CD4-positive, alpha-beta T cell treated with Interleukin-4 for 4 hours (primary cell): Measurements from ENCODE around the gene QPCT.
"Not testable (repeated sequence)": the region's sequence is repeated elsewhere in the genome, so short reads cannot be mapped to it uniquely, and the experiment has no call there.

Experiments used
- DNase-seq: peaks from one replicate; pipeline ENCODE4 v3.0.0-alpha.2; 2020

The QPCT gene

DNA sequence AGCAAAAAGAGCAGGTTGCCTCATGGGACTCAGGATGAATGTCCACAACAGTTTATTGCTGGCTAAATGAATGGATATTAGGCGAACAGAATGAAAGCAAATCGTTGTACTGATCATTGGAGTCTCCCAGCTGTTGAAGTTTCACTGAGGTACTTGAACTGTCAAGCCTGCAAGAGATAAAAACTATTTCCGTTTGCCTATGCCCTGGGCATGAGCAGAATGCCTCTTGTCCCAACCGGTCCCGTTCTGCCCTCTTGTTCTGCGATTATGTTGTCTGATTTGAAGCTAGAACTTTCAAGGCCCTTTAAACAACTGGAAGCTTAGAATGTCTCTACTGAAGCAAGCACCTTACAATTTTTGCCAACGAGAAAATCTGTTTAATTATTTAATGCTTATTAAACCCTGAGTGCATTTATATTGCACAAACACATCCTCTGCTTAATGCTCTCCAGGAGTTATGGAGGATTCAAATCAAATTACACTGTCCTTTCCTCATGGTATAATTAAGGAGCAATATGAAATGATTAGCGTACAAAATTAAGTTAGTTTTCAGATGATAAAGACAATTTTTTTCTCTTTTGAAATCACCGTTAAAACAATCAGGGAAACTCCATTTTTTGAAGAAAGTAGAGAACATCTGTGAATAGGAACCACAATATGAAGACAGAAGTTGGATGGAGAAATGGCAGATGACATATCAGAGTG, 17.7 kb downstream of the QPCT start:
- no peak for DNase-seq

DNA sequence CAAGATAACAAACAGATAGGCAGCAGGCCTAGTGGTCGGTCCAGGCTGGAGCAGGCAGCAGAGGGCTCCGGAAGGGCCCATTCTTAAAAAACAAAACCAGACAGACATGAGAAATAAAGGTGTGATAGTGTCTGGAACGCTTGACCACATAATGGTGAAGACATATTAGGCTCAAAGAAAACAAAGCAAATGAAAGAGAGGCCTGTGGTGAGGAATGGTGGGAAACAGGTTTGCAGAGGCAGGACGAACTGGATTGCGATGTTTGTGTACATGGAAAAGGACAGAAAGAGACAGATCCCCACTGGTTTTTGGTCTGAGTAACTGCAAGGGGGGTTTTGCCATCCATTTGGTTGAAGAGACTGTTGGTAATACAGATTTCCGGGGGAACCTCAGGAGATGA, 19.9 kb downstream of the QPCT start:
- no peak for DNase-seq

DNA sequence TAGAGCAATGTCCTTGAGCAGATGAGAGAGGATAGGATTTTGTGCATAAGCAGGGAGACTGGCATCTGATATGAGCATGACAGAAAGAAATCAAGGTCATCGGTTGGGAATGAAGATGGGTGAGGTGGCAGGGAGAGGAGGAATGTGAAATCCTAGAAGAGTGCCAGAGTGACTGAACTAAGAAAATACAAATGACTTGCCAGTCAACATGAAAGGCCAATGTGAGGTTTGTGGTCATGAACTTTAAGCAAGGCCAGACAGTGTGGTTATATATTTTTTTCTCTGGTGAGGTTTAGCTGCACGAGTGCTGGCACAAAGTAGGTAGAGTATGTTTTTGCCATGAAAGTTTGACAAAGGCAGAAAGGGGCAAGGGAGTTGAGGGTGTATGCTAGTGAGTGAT, 21.2 kb downstream of the QPCT start:
- peak; percentile 18 for DNase-seq

DNA sequence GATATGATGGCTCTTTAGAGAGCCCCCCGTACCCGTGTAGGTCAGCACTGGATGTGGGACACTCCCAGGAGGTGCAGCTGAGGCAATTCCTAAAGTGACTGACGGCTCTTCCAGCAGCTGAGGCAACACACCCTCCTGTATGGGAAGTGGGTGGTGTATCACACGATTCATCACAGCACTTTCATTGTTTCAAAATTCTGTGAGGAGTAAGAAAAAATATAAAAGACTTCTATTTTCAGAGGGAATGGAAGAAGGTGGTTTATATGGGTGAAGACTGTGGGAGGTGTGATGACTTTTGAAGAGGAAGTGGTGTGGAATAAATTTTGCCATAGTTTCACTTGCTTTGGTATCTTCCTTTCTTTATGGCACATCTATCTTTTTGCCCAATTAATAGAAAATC, 22.3 kb downstream of the QPCT start:
- no peak for DNase-seq

DNA sequence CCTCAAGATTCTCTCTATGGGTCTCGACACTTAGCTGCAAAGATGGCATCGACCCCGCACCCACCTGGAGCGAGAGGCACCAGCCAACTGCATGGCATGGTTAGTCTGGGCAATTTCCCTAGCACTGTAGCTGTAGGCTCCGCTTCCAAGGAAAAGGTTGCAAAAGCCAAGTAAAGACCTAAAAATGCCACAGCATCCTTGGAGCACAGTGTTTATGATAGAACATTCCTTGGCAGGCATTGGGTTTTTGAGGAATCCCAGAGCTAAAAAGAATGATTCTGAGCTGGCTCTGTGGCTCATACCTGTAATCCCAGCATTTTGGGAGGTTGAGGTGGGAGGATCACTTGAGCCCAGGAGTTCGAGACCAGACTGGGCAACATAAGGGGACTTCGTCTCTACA, 22.9 kb downstream of the QPCT start:
- DNase-seq: no peak

DNA sequence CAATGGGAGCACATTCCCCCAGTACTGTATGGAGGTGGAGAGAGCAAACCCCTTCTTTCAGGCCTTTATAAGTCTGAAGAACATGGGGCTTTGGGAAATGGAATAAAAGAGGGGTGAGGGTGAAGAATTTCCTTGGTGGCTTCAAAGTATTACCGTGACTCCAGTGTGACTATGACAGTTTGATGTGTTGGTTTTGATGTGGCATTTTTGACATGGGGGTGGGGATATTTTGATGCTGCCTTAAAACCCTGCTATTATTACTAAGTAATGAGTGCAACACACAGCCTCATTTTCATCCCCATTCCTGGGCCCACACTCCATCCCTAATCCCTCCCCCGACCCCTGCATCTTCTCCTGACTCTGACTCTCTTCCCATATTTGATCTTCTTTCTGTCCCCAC, 23.6 kb downstream of the QPCT start:
- DNase-seq: no peak

DNA sequence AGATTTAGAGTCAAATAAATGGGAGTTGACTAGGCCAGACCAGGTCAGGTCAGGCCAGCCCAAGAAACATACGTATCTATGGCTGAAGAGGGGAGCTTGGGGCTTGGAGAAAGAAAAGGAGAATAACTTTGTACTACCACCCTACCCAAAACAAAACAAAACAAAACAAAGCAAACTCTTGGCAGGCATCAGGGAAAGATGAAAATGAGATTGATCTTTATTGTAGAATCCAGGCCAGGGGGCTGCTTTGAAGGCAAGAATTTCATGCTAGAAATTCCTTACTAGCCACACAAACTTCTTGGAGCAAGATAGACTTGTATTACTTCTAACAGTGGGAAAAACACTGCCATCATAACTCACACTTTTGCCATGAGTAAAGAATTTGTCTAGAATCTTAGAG, 26.2 kb downstream of the QPCT start:
- no peak for DNase-seq

DNA sequence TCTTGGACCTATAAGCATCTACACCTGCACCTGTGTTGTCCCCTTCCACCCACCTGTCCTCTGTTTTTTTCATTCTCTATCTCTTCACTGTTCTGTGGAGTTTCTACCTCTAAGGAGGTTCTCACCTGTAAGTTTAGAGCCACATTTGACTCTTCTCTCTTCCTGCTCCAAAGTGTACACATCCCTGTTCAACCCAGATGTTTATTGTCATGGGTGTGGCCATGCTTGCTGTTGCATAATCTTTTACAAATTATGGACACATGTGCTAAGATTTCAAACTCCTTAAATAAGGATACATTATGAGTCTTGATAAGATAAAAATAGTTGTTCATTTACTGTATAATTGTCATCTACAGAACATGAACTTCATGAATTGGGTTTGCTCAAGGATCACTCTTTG, 27.6 kb downstream of the QPCT start:
- no peak for DNase-seq

DNA sequence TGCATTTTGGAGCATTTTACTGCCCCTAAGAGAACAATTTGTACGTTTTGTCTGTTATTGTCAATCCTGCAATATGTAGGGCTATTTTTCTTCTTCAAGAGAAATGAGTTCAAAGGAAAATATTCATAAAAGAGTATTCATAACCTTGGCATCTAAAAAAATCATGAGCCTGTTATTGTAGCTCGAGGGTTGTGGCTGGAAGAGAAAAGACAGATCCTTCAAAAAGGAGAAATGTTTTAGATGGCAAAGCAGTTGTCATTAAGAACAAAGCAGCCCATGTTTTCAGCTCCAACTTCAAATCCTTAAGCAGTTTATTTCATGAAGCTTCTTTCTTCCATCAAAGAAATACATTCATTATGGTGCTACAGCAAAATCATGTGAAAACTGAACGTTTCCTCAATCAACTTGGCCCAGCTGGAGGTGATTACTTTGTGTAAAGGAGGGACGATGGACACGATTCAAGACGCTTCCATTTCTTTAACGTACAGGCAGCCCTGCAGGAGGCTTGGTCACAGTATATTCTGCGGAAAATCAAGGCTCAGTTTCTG, 31.4 kb downstream of the QPCT start:
- no peak for DNase-seq

DNA sequence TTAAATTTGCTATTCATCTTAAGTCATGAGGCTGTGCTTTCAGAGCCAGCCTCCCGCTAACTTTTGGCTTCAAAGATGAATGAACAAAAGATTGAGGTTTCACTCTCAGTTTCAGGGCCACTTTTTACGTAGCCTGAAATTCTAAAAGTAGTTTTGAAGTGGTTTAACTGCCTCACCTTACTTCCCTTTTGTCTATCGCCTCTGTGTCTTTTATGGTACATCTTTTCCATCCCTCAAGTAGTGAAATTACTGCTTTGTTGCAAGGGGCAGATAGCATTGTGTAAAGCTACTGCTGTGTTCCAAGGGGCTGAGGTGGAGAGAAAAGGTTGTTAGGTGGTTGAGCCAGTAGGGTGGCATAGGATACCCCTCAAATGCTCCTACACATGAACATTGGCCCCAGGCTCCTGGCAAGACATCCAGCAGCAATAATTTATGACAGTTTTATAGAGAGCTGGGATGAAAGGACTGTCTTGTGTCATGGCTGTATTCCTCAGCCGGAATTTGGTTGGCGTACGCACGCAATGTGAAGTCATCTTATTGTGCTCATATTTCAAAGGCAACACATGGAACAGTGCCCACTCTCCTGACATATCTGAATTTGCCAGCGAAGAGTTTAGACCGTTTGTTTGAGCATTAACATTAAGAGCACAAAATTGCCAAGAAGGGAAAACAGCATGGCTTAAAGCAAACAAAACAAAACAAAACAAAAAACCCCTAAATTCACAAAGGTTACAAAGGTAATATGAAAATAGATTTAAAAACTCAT, 32.2 kb downstream of the QPCT start:
- DNase-seq: no peak

DNA sequence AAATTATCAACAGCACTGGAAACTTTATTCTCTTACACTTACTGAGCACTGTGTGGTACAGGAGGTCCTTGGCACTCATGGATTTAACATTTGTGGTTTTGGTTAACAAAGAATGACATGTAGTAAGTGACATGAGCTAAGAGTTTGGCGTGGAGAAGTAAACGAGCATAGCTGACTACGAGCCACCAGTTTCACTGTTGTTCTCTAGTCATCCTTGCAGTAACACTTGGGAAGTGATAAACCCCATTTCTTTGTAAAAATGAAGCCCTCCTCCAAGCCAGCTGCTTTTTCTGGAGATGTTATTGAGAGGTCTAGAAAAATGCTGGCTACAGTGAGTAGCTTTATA, 32.7 kb downstream of the QPCT start:
- DNase-seq: no peak

DNA sequence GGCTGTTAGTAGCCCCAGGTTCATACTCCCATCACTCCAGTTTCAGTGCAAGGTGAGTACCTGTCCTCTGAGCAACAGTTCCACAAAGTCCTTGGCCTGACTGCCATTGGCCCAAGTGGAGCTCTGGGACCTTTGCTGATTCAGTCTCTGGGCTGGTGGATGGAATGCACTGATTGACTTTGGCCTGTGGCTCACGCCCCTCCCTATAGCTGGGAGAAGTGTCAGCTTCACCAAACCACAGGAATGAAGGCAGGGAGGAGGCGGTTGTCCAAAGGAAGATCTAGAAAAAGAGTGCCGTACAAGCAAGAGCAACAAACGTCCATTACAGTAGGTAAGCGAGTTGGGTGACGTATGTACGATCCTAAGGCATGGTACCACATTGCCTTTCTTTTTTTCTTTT, 34.0 kb downstream of the QPCT start:
- DNase-seq: no peak

DNA sequence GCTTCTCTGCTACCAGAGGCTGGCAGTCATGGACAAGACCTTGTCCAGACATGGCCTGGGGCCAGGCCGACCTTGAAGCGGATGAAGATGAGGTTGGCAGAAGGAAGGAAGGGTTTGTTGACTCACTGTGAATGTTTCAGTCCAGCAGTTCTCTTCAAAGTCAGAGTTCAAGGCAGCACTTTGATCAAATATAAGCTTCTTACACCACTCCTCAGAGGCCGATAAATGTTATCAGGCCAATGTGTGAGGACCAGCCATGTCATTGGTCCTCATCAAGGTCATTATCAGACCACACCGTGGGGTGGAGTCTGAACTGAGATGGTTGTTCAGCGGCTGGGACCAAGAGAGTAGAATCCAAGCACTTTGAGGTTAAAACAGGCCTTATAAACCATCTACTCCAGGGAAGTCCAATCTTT, 35.5 kb downstream of the QPCT start:
- DNase-seq: no peak

DNA sequence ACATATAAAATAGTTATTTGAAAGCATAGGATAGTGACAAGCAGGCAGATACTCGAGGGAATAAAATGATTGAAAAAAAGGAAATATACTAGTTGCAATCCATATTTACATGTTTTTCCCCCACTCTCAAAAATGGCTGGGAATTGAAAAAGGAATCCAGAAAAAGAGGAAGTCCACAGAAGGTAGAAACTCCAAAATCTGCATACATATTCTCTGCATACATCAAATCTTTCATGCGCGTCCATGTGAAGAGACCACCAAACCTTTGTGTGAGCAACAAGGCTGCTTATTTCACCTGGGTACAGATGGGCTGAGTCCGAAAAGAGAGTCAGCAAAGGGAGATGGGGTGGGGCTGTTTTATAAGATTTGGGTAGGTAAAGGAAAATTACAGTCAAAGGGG, 36.4 kb downstream of the QPCT start:
- DNase-seq: not testable (repeated sequence)

DNA sequence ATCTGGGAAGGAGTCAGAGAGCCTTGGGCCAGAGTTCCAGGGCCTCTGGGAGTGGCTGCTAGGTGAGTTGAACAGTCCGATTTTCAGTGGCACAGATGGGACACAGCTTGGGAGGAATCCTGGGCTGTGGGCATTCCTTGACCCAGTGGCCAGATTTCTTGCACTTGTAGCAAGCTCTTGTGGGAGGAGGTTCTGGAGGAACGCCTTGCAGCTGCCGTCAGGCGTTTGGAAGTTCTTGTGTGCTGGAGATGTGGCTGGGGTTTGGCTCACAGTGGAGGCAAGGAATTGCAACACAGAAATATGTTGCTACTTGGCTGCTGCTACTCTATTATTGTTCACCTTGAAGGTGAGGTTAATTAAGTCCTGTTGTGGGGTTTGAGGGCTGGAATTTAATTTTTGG, 39.8 kb downstream of the QPCT start:
- DNase-seq: not testable (repeated sequence)

DNA sequence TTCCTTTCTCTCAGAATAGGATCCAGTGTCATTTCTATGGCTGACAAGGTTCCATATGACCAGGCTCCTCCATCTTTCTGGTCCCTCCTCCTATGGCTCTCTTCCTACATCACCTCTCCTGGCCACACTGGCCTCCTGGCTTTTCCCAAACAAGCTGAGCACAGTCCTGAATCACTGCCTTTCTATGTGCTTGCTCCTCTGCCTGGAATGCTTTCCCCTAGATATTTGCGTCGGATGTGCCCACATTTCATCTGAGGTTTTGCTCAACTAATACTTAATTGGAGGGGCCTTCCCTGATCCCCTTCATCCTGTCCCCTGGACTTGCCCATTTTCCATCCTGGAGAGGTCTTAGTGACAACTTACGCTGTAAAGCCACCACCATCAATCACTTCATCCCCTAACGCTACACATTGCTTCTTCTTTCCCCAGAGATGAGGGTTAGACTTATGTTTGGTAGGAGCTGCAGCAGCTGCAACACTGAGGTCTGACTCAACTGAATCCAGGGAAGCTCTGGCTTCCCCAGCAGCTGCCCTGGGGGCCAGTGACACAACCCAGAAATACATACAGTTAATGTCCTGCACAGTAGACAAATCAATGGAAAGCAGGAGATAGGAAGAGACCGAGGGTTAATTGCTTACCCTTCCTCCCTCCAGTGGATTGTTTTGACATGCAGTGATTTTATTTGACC, 42.9 kb downstream of the QPCT start:
- no peak for DNase-seq

DNA sequence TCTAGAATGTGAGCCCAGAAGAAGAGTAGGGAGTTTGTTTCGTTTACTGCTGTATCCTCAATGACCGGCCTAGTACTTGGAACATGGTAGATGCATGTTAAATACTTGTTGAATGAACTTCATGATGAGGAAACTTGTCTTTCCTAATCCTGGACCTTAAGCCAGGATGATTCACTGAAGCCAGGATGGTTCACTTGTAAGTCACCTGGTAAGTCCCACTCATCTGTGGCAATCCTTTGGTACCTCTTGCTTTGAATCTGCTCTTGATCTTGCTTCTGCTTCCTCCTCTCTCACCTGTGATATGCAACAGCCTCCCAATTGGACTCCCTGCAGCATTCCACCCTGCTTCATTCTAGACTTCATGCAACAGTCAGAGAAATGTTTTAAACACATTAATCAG, 43.6 kb downstream of the QPCT start:
- no peak for DNase-seq

DNA sequence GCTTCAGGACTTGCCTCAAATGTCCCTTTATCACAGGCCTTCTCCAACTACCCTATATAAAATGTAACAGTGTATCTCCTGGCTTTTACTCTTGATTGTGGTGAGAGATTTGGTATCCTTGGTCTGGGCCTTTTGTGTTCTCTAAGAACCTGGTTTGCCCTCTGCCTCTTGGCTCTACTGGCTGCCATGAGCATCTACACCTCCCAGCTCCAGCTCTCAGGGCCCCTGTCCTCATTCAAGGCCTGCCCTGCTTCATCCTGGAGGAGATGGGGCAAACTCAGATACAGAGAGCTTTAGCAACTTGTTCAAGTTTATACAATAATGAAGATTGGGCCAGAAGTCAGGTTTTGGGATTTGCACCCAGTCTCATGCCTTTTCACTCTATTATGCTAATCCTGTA, 45.0 kb downstream of the QPCT start:
- no peak for DNase-seq

DNA sequence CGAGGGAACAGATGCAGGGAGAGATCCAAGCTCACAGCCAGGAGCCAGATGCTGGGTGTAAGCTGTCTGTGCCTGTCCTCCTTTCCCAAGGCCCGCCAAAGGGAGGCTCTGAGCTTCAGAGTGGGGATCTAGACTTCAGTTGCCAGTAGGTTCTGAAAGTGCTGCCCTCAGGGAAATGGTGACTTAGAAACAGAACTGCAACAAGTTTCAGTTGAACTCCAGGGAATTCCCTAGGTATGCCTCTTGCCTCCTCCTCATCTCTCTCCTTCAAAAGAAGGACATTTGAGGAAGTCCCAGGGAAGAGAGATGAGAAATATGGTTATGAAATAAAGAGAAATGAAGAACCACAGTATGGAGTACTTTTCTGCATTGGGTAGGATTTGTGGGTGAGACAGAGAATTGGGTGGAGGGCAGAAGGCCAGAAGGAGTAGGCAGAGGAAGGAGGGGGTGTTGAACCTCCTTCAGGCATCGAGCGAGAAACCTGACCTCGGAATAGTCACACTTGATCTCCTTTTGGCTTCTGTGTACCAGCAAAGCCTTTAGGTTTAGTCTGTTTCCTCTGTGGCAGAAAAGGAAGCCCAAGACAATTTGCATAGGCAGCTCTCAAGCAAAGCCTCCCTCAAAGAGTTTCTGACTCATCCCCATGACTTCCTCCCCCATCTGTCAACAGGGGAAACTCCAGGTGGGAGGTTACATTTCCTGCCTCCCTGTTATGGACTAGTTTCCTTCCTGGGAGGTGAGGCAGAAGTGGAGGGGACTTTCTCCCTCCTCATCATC, 45.7 kb downstream of the QPCT start:
- DNase-seq: peak; percentile 89

DNA sequence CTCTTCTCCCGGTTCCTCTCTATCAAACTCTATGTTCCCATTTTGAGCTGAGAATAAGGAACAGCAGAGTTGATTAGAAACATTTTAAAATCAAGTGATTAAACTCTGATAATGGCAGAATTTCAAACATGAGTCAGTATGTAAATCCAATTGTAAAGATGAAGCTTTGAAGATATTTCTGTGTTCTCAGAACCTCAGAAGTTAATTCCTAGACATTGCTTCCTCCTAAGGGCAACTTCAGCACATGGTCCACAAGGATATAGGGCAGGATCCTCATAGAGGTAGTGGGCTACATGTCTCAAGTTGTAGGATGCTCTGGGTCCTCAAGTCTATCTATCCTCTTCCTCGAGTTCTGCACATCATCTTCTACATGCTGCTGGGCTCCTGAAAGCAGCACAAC, 46.3 kb downstream of the QPCT start:
- DNase-seq: no peak

DNA sequence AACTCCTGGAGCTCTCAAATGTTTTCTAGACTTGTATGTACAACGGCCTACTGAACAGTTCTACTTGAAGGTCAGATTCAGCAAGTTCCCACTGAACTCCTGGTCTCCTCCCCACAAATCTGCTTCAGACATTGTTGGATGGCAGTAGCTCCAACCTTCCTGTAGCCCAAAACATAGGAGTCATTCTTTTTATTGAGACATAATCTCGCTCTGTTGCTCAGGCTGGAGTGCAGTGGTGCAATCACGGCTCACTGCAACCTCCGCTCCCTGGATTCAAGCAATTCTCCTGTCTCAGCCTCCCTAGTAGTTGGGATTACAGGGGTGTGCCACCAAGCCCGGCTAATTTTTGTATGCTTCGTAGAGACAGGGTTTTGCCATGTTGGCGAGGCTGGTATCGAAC, 47.3 kb downstream of the QPCT start:
- no peak for DNase-seq

DNA sequence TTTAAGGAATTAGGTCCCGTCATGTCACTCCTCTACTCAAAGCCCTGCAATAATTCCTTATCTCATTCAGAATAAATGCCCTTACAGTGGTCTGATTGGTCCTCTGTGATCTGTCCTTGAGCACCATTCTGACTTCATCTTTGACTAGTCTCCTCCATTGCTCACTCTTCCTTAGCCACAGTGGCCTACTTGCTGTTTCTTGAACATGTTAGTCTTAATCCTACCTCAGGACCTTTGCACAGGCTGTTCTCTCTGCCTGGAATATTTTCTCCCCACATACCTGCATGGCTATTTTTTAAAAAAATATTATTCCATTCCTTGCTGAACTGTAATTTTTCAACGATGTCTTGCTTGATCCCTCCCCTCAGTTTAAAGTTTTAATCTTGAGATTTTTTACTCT, 48.0 kb downstream of the QPCT start:
- DNase-seq: no peak

DNA sequence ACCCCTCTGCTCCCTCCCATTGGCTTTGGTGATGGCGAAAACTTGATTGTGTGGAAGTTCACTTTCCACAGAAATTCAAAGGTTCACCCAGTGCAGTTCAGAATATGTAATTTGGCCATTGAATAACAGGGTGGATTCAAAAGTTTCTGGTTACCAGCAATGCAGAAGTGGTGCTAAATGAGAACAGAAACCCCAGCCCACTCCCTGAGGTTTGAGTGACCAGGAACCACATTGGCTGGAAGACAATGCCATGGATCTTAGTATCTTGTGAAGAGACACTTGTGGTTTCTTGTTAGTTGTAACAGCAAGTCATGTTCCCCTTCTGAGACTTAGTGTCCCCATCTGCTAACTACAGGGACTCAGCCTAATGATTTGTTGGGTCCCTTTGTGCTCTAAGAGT, 49.8 kb downstream of the QPCT start:
- DNase-seq: no peak
